HG02943 (cell line): Measurements from ENCODE around the gene MDC1.

ENCODE experiments used
- ATAC-seq: cut with Tn5 transposase; IDR thresholded peaks from one replicate; pipeline ENCODE4 v1.9.1; 2021; ENCODE audit warnings: mild to moderate bottlenecking, low read depth, moderate library complexity; ENCODE audit not compliant: unreplicated experiment

The MDC1 gene

GRCh38 chr6:30747902-30748769, 31.1 kb upstream of the MDC1 start:
- ATAC-seq = no peak

- no peak for ATAC-seq
Observed at GRCh38 chr6:30747300-30747687, 30.2 kb upstream of the MDC1 start.

- ATAC-seq = no peak
Observed at GRCh38 chr6:30744054-30744805, 27.1 kb upstream of the MDC1 start, which contains the start of gene IER3. IER3 (minus strand) TSS chr6:30744547; CDS start chr6:30744518, 29 bp downstream.

- no peak for ATAC-seq
Observed at GRCh38 chr6:30743099-30744053, 26.3 kb upstream of the MDC1 start.

- ATAC-seq = peak; percentile 62
Observed at GRCh38 chr6:30742316-30743098, 25.4 kb upstream of the MDC1 start, which contains the start of gene FLOT1. FLOT1 (minus strand) TSS chr6:30742687; CDS start chr6:30742189, 498 bp downstream.

- ATAC-seq = no peak
Observed at GRCh38 chr6:30741789-30742315, 24.8 kb upstream of the MDC1 start.

- no peak for ATAC-seq
Observed at GRCh38 chr6:30741063-30741779, 24.1 kb upstream of the MDC1 start.

GRCh38 chr6:30740540-30740870, 23.4 kb upstream of the MDC1 start:
- no peak for ATAC-seq

- no peak for ATAC-seq
Observed at GRCh38 chr6:30738532-30738931, 21.5 kb upstream of the MDC1 start.

- no peak for ATAC-seq
Observed at GRCh38 chr6:30735668-30736314, 18.7 kb upstream of the MDC1 start.

- no peak for ATAC-seq
Observed at GRCh38 chr6:30732237-30732943, 15.3 kb upstream of the MDC1 start.

- no peak for ATAC-seq
Observed at GRCh38 chr6:30730601-30731435, 13.7 kb upstream of the MDC1 start.

- no peak for ATAC-seq
Observed at GRCh38 chr6:30727920-30728553, 11.0 kb upstream of the MDC1 start.

- ATAC-seq = no peak
Observed at GRCh38 chr6:30726506-30727413, 9.7 kb upstream of the MDC1 start.

- no peak for ATAC-seq
Observed at GRCh38 chr6:30725713-30726505, 8.8 kb upstream of the MDC1 start.
